ENCODE results near the gene SZRD1. TPM values are rescaled to one million over a fixed set of nuclear protein-coding genes. Genes with fewer than 3 reads are reported as not detected.

SZRD1 gene
- total RNA-seq, 4 donors from 2014 or later = 48.0 to 59.5 (median 58.0) TPM

DNA sequence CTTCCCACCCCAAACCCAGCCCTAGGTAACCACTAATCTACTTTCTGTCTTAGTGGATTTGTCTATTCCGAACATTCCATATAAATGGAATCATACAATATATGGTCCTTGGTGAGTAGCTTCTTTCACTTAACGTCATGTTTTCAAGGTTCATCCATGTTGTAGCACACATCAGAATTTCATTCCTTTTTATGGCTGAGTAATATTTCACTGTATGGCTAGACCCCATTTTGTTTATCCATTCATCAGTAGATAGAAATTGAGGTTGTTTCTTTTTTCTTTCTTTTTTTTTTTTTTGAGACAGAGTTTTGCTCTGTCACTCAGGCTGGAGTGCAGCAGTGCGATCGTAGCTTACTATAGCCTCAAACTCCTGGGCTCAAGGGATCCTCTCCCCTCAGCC is 67.0 kb downstream of the SZRD1 start:
- peaks cover 6% of the 10 kb centered on the region for H3K27me3 ChIP-seq
- H3K4me1 ChIP-seq = no peaks in the 10 kb centered on the region
- TF ChIP-seq POLR2AphosphoS5 (IDR thresholded peaks at IDR 0.05) (no peak), EP300 (IDR thresholded peaks at IDR 0.05) (no peak), POLR2A (IDR thresholded peaks at IDR 0.05) (no peak)
- TF ChIP-seq, protein P1, sequence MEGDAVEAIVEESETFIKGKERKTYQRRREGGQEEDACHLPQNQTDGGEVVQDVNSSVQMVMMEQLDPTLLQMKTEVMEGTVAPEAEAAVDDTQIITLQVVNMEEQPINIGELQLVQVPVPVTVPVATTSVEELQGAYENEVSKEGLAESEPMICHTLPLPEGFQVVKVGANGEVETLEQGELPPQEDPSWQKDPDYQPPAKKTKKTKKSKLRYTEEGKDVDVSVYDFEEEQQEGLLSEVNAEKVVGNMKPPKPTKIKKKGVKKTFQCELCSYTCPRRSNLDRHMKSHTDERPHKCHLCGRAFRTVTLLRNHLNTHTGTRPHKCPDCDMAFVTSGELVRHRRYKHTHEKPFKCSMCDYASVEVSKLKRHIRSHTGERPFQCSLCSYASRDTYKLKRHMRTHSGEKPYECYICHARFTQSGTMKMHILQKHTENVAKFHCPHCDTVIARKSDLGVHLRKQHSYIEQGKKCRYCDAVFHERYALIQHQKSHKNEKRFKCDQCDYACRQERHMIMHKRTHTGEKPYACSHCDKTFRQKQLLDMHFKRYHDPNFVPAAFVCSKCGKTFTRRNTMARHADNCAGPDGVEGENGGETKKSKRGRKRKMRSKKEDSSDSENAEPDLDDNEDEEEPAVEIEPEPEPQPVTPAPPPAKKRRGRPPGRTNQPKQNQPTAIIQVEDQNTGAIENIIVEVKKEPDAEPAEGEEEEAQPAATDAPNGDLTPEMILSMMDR (IDR thresholded peaks at IDR 0.05) = no peak
- H3K4me3 ChIP-seq = no peak overlapping the region
- no peak overlapping the region for H3K27ac ChIP-seq
- H3K36me3 ChIP-seq = no peaks in the 10 kb centered on the region
- 95% methylated on average over 4 of the region's 4 CpGs for WGBS
- no peak for DNase-seq (ENCODE audit: low spot score in 2 of 2)
- H3K9me3 ChIP-seq = no peaks in the 10 kb centered on the region

- WGBS = 68% methylated on average over 2 of the region's 2 CpGs
- Histone ChIP-seq H3K36me3 (no peaks in the 10 kb centered on the region), H3K27me3 (peaks cover 6% of the 10 kb centered on the region), H3K9me3 (no peaks in the 10 kb centered on the region), H3K4me1 (no peaks in the 10 kb centered on the region), H3K27ac (no peak overlapping the region), H3K4me3 (no peak overlapping the region)
- DNase-seq (ENCODE audit: low spot score in 2 of 2) = no peak
- TF ChIP-seq POLR2AphosphoS5 (IDR thresholded peaks at IDR 0.05) (no peak), EP300 (IDR thresholded peaks at IDR 0.05) (no peak), POLR2A (IDR thresholded peaks at IDR 0.05) (no peak)
- TF ChIP-seq, protein P1 (IDR thresholded peaks at IDR 0.05) = no peak
These were observed 67.5 kb downstream of the SZRD1 start for GRCh38 chr1:16434501-16434900.

- no peak within 1 kb of the TSS for H3K27ac ChIP-seq
These were observed 70.0 kb downstream of the SZRD1 start, which contains the start of gene SPATA21 for GRCh38 chr1:16436946-16437474. Gene SPATA21, minus strand, starts transcription at chr1:16437424. Its CDS starts 6,053 bp downstream, at chr1:16431371.

GRCh38 chr1:16438516-16438915 is 71.5 kb downstream of the SZRD1 start:
- H3K27ac ChIP-seq = no peak overlapping the region
- H3K36me3 ChIP-seq = peaks cover under 1% of the 10 kb centered on the region
- DNase-seq (ENCODE audit: low spot score in 2 of 2) = no peak
- no peaks in the 10 kb centered on the region for H3K9me3 ChIP-seq
- TF ChIP-seq EP300 (IDR thresholded peaks at IDR 0.05) (no peak), POLR2AphosphoS5 (IDR thresholded peaks at IDR 0.05) (no peak), POLR2A (IDR thresholded peaks at IDR 0.05) (no peak)
- TF ChIP-seq, protein P1 (IDR thresholded peaks at IDR 0.05) = no peak
- H3K27me3 ChIP-seq = peaks cover under 1% of the 10 kb centered on the region
- 85% methylated on average over 2 of the region's 2 CpGs for WGBS
- no peak overlapping the region for H3K4me3 ChIP-seq
- peaks cover 28% of the 10 kb centered on the region for H3K4me1 ChIP-seq

More at GRCh38 chr1:16436946-16437474, 70.0 kb downstream of the SZRD1 start, which contains the start of gene SPATA21:
- TF ChIP-seq POLR2AphosphoS5 (IDR thresholded peaks at IDR 0.05) = no peak
- TF ChIP-seq, protein P1 (IDR thresholded peaks at IDR 0.05) = no peak
- TF ChIP-seq EP300 (IDR thresholded peaks at IDR 0.05) = no peak
- TF ChIP-seq POLR2A (IDR thresholded peaks at IDR 0.05) = no peak
- no peak for DNase-seq (ENCODE audit: low spot score in 2 of 2)
- Histone ChIP-seq H3K27me3 (peaks cover 6% of the 10 kb centered on the region), H3K9me3 (no peaks in the 10 kb centered on the region), H3K4me3 (no peak within 1 kb of the TSS), H3K36me3 (no peaks in the 10 kb centered on the region), H3K4me1 (peaks cover 14% of the 10 kb centered on the region)
- WGBS = 82% methylated on average over 3 of the region's 3 CpGs

- H3K36me3 ChIP-seq = peaks cover 5% of the 10 kb centered on the region
- WGBS = 94% methylated on average over 2 of the region's 2 CpGs
- no peak overlapping the region for H3K27ac ChIP-seq
- TF ChIP-seq EP300 (IDR thresholded peaks at IDR 0.05) (no peak), POLR2A (IDR thresholded peaks at IDR 0.05) (no peak), POLR2AphosphoS5 (IDR thresholded peaks at IDR 0.05) (no peak)
- TF ChIP-seq, protein P1 (IDR thresholded peaks at IDR 0.05) = no peak
- DNase-seq (ENCODE audit: low spot score in 2 of 2) = no peak
- H3K4me3 ChIP-seq = no peak overlapping the region
- no peaks in the 10 kb centered on the region for H3K27me3 ChIP-seq
- peaks cover 32% of the 10 kb centered on the region for H3K4me1 ChIP-seq
- no peaks in the 10 kb centered on the region for H3K9me3 ChIP-seq
These were observed 71.9 kb downstream of the SZRD1 start for GRCh38 chr1:16438924-16439323.

Data from suprapubic skin (tissue), 4 donors.